NT2/D1 (cell line): ENCODE results near the gene OGFOD3.
"Not testable (repeated sequence)": the region's sequence is repeated elsewhere in the genome, so short reads cannot be mapped to it uniquely, and the experiment has no call there.

Source experiments
- DNase-seq: peaks from one replicate; pipeline ENCODE4 v3.0.0-alpha.2; 2011; ENCODE audit warnings: low read depth, low spot score
- H3K27me3 ChIP-seq: 2 replicates; pipeline ENCODE4 v1.6.0; 2011; ENCODE audit warnings: mild to moderate bottlenecking; ENCODE audit not compliant: insufficient read length, insufficient read depth
- H3K36me3 ChIP-seq: 2 replicates; pipeline ENCODE4 v1.6.1; 2011; ENCODE audit warnings: mild to moderate bottlenecking, low read length, mixed read lengths; ENCODE audit not compliant: insufficient read depth, insufficient read length
- H3K4me1 ChIP-seq: 2 replicates; pipeline ENCODE4 v1.5.1; 2011; ENCODE audit not compliant: insufficient read depth, insufficient read length
- H3K4me3 ChIP-seq: 2 replicates; pipeline ENCODE4 v1.5.1; 2011; ENCODE audit warnings: low read depth; ENCODE audit not compliant: insufficient read length
- H3K9ac ChIP-seq: 2 replicates; pipeline ENCODE4 v1.6.0; 2011; ENCODE audit warnings: low read depth; ENCODE audit not compliant: insufficient read length
- H3K9me3 ChIP-seq: 2 replicates; pipeline ENCODE4 v1.5.1; 2011; ENCODE audit warnings: mild to moderate bottlenecking, low read length; ENCODE audit not compliant: insufficient read depth
- SUZ12 ChIP-seq: IDR thresholded peaks from 2 replicates; pipeline ENCODE4 v1.6.1; 2011; ENCODE audit not compliant: insufficient read length, insufficient read depth; ENCODE audit errors: extremely low read depth
- YY1 ChIP-seq: IDR thresholded peaks from 2 replicates; pipeline ENCODE4 v1.6.1; 2011; ENCODE audit not compliant: insufficient read length, insufficient read depth
- ZNF274 ChIP-seq: IDR thresholded peaks from 2 replicates; pipeline ENCODE4 v1.6.1; 2011; ENCODE audit warnings: mild to moderate bottlenecking, low read depth, low read length

Gene OGFOD3, protein sequence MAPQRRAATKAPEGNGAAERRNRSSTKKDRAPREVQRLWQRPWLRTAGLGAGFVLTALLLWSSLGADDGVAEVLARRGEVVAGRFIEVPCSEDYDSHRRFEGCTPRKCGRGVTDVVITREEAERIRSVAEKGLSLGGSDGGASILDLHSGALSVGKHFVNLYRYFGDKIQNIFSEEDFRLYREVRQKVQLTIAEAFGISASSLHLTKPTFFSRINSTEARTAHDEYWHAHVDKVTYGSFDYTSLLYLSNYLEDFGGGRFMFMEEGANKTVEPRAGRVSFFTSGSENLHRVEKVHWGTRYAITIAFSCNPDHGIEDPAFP

DNA sequence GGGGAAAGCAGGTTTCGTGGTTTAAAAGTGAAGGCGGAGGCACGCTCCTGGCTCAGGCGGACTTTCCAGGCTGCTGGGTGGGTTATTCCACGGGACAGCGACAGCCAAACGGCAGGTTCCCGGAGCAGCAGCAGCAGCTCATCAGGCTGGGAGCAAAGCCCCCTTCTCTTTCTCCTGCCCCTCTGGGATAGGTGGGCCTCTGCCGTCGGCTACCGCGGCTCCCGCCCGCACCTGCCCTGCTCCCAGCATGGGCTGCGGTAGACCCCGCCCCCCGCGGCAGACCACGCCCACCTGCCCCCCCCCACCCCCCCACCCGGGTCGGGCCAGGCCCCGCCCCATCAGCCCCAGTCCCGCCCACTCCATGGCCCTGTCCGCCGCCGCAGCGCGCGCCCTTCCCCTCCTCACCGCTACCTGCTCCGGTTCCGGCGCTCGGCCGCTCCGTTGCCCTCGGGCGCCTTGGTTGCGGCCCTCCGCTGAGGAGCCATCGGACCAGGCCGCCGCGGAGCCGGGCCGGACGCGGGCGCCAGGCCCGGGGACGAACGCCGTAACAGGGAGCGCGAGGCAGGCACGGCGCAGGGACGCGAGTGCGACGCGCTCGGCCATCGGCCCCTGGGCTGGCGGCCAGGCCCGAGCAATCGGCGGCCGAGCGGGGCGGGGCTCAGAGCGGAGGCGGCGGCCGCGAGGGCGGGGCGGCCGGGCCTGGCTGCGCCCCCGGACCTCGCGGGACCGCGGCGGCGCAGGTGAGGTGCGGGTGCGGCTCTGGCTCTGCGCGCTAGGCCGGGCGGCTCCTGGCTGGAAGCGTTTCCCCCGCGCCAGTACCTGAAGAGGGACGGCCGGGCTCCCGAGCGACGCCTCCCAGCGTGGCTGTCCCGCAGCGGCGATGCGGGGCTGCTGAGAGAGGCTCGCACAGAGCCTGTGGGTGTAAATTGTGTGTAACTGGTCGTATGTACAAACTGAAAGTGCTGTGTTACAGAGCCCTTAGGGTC lies at the start of gene OGFOD3, which contains the start of gene HEXD:
Gene OGFOD3, minus strand, starts transcription at position 586 of the 986 bp plus-strand sequence. Its CDS starts 101 bp downstream, at position 485.
Gene HEXD, plus strand, starts transcription at position 347 of the 986 bp plus-strand sequence. CDS start 1,453 bp downstream, outside the sequence.
- peaks cover 31% of the 10 kb centered on the region for H3K36me3 ChIP-seq
- H3K9ac ChIP-seq = peak within 1 kb of the TSS; percentile 96
- peak within 1 kb of the TSS; percentile 92 for H3K4me3 ChIP-seq
- H3K4me1 ChIP-seq = peaks cover 6% of the 10 kb centered on the region
- no peak for TF ChIP-seq SUZ12
- peak; percentile 24 for TF ChIP-seq YY1
- H3K9me3 ChIP-seq = no peaks in the 10 kb centered on the region; the same call in 1 of the 2 replicates
- no peaks in the 10 kb centered on the region for H3K27me3 ChIP-seq
- DNase-seq = peak; percentile 36

DNA sequence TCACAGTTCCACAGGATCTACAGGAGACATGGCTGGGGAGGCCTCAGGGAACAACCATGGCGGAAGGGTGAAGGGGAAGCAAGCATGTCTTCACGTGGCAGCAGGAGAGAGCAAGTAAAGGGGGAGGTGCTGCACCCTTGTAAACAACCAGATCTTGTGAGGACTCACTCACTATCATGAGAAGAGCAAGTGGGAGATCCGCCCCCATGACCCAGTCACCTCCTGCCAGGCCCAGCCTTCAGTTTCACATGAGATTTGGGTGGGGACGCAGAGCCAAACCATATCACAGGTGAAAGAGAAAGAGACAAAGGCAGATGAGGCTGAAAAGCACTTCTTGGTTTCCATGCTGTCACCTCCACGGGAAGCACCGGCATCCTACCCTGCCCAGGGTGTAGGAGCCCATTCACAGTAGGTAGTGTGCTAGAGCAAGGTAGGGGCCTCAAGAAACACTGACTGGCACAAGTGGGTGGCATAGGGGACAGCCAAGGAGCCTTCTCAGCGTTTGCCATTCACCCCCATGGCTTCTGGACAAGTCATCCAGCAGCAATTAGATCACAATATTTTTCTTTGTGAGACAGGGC lies 46.7 kb upstream of the OGFOD3 start:
- no peaks in the 10 kb centered on the region for H3K9me3 ChIP-seq
- no peaks in the 10 kb centered on the region for H3K4me1 ChIP-seq
- no peak overlapping the region for H3K9ac ChIP-seq
- H3K36me3 ChIP-seq = peaks cover 87% of the 10 kb centered on the region
- no peaks in the 10 kb centered on the region for H3K27me3 ChIP-seq
- TF ChIP-seq ZNF274 = no peak
- no peak overlapping the region for H3K4me3 ChIP-seq
- no peak for DNase-seq

DNA sequence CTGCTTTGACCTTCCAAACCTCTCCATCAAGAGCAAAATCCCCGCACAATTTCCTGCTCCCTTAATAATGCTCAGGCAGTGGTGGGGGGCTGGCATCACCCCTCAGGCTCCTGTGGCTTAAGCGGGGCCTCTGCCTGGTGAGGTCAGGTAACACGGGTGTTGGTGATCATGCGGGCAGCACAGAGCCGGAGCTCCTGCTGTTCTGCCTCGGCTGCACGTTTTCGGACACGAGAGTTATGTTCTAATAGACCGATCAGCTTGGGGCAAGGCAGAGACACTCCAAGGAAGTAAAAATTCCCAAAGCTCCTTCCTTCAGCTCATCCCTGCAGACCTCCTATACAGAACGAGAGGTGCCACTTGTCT lies 46.2 kb upstream of the OGFOD3 start:
- TF ChIP-seq ZNF274 = no peak
- no peak for TF ChIP-seq YY1
- TF ChIP-seq SUZ12 = no peak
- Histone ChIP-seq H3K4me1 (no peaks in the 10 kb centered on the region), H3K4me3 (no peak overlapping the region), H3K9me3 (no peaks in the 10 kb centered on the region), H3K27me3 (no peaks in the 10 kb centered on the region), H3K36me3 (peaks cover 87% of the 10 kb centered on the region), H3K9ac (no peak overlapping the region)
- DNase-seq = no peak

DNA sequence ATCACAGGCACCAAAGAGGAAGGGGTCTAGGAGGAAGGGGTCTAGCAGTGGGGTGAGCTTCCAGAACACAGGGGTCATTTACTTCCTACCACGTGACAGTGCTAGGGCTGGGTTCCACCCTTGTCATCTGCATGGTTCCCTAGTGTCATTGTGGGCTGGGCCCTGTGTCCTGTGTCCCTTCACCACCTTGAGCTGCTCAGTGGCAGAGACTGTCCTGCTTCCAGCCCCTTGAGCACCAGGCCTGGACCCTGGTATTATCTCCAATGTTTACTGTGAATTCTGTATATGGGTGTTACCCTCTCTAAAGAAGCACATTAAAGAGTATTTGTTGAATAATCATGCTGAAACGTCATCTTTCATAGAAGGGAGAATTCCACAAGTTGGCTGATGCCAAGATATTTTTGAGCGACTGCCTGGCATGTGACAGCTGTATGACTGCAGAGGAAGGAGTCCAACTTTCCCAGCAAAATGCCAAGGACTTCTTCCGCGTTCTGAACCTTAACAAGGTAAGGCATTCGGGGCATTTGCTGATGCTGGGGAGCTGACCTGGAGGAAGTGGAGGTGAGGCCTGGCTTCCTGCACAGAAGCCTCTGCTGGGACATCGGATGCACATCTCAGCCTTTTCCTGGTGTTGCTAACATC lies 45.7 kb upstream of the OGFOD3 start:
- DNase-seq = no peak
- Histone ChIP-seq H3K4me1 (no peaks in the 10 kb centered on the region), H3K9ac (no peak overlapping the region), H3K27me3 (no peaks in the 10 kb centered on the region), H3K4me3 (no peak overlapping the region), H3K9me3 (no peaks in the 10 kb centered on the region), H3K36me3 (peaks cover 82% of the 10 kb centered on the region)
- no peak for TF ChIP-seq SUZ12
- TF ChIP-seq YY1 = no peak
- TF ChIP-seq ZNF274 = no peak

DNA sequence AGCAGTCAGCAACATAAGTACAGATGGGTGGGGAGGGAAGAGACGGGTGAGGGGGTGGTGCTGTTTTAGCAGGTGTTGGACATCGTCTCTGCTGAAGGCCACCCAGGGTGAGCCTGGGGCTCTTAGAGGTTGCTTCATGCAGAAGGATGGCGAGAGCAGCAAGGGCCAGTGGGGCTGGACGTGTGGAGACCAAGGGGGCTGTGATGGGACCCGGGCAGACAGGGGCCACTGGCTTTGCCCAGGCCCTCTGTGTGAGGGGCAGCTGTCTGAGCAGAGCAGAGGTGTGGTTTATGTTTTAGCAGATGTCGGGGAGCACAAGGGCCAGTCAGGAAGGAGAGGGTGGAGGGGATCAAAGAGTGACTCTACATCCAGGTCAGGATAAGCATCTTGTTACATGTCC lies 45.0 kb upstream of the OGFOD3 start:
- no peak for DNase-seq
- Histone ChIP-seq H3K36me3 (peaks cover 76% of the 10 kb centered on the region), H3K4me1 (no peaks in the 10 kb centered on the region), H3K27me3 (no peaks in the 10 kb centered on the region), H3K9me3 (no peaks in the 10 kb centered on the region), H3K9ac (no peak overlapping the region), H3K4me3 (no peak overlapping the region)
- TF ChIP-seq YY1 = no peak
- no peak for TF ChIP-seq ZNF274
- no peak for TF ChIP-seq SUZ12

DNA sequence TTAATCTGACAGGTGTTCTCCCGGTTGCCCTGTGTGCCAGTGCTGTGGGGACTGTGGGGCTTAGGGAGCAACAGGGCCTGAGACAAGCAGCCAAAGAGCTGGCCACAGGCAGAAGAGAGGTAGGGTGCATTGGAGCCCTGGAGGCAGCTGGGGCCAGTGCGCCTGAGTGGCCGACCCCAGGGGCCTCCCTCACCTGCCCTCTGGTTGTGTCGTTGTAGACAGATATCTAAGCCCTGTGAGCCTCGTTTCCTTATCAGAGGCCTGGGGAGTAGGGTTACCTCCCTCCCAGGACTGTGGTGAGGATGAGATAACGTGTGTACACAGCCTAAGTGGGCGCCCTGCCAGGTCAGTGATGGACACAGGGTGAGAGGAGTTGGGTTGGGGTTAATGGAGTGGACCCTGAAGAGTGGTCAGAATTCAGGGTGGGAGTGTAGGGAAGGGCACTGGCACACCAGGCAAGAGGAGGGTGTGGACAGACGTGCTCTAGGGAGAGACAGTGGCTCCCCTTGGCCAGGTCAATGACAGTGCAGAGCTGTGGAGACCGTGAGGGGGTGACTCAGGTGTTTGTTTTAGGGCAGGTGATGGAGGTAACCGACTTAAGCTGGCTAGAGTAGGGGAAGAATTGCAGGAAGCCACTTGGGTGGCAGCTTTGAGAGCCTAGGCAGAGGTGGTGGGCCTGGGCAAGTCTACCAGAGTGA lies 43.6 kb upstream of the OGFOD3 start:
- H3K4me1 ChIP-seq = no peaks in the 10 kb centered on the region
- no peaks in the 10 kb centered on the region for H3K27me3 ChIP-seq
- H3K36me3 ChIP-seq = peaks cover 67% of the 10 kb centered on the region
- no peaks in the 10 kb centered on the region; the same call in 1 of the 2 replicates for H3K9me3 ChIP-seq
- H3K4me3 ChIP-seq = no peak overlapping the region
- no peak for TF ChIP-seq YY1
- TF ChIP-seq SUZ12 = no peak
- TF ChIP-seq ZNF274 = no peak
- no peak for DNase-seq
- H3K9ac ChIP-seq = no peak overlapping the region

DNA sequence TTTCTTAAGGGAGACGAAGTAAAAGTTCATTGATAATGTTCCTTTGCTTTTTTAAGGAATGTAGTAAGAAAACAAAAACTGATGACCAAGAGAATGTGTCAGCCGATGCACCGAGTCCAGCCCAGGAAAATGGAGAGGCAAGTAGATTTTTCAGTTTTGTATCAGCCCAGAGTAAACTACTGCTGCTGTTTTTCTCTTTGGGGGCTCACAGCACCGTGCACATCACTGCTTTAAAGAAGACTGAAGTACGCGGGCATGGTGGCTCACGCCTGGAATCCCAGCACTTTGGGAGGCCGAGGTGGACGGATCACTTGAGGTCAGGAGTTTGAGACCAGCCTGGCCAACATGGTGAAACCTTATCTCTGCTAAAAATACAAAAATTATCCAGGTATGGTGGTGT lies 41.5 kb upstream of the OGFOD3 start:
- H3K27me3 ChIP-seq, H3K9me3 ChIP-seq, H3K4me1 ChIP-seq, DNase-seq, H3K9ac ChIP-seq, H3K4me3 ChIP-seq: not testable (repeated sequence)
- H3K36me3 ChIP-seq = peaks cover 49% of the 10 kb centered on the region
